IMR-90 (cell line): ENCODE results near the gene EPC1. TPM values are rescaled to one million over a fixed set of nuclear protein-coding genes. Genes with fewer than 3 reads are reported as not detected.

Source experiments
- ATAC-seq: fragments of 200-7000 bp; cut with Tn5 transposase; 2 replicates; pipeline ENCODE4 v1.9.1; 2020; ENCODE audit warnings: low read depth, mild to moderate bottlenecking, moderate library complexity
- BruUV-seq: library from RNA; stranded (reverse); fragments of 400-500 nt; replicated peaks from 2 replicates; lab custom pipeline; 2021; lab: Mats Ljungman, UMichigan
- CTCF ChIA-PET: fragments of 300-600 bp; formaldehyde crosslinking; extraction: SDS; loops from one replicate; lab custom pipeline; 2021; ENCODE audit warnings: antibody characterized with exemption; lab: Yijun Ruan, JAX
- POLR2A ChIA-PET: fragments of 300-600 bp; sonication (Branson Sonifier 250); formaldehyde crosslinking; loops from one replicate; lab custom pipeline; 2022; ENCODE audit warnings: antibody characterized with exemption; ENCODE audit not compliant: unreplicated experiment; lab: Charles Lee
- DNase-seq: peaks from one replicate; pipeline ENCODE4 v3.0.0; 2013
- H2AFZ ChIP-seq: replicated peaks from 2 replicates; pipeline ENCODE3; 2013; ENCODE audit warnings: low read length, mild to moderate bottlenecking; ENCODE audit not compliant: poor library complexity
- H2AK5ac ChIP-seq: 2 replicates; pipeline ENCODE4 v1.6.1; 2013; ENCODE audit warnings: low read depth, low read length, inconsistent platforms
- H2AK9ac ChIP-seq: replicated peaks from 2 replicates; pipeline ENCODE3; 2013; ENCODE audit warnings: mild to moderate bottlenecking, low read depth, low read length, moderate library complexity; ENCODE audit not compliant: poor library complexity
- H2BK120ac ChIP-seq: 2 replicates; pipeline ENCODE4 v1.6.1; 2013; ENCODE audit warnings: low read depth, low read length, inconsistent platforms
- H2BK15ac ChIP-seq: 3 replicates; pipeline ENCODE4 v1.6.1; 2013; ENCODE audit warnings: low read depth, low read length, inconsistent platforms
- H2BK20ac ChIP-seq: 2 replicates; pipeline ENCODE4 v1.6.1; 2013; ENCODE audit warnings: low read depth, mild to moderate bottlenecking, inconsistent platforms, low read length, moderate library complexity
- H2BK5ac ChIP-seq: 2 replicates; pipeline ENCODE4 v1.6.1; 2013; ENCODE audit warnings: mild to moderate bottlenecking, low read depth, low read length, inconsistent platforms; ENCODE audit not compliant: poor library complexity, severe bottlenecking
- H3K14ac ChIP-seq: replicated peaks from 2 replicates; pipeline ENCODE4 v1.6.1; 2013; ENCODE audit warnings: low read depth, low read length, inconsistent platforms
- H3K18ac ChIP-seq: 2 replicates; pipeline ENCODE4 v1.6.1; 2013; ENCODE audit warnings: low read depth, low read length, control low read depth
- H3K23ac ChIP-seq: 2 replicates; pipeline ENCODE4 v1.6.1; 2013; ENCODE audit warnings: low read depth, low read length, inconsistent platforms
- H3K27ac ChIP-seq: 2 replicates; pipeline ENCODE4 v1.5.1; 2013; ENCODE audit warnings: mild to moderate bottlenecking, control low read depth, low read length; ENCODE audit not compliant: insufficient read depth
- H3K27me3 ChIP-seq: 2 replicates; pipeline ENCODE4 v1.6.1; 2013; ENCODE audit warnings: low read length; ENCODE audit not compliant: control insufficient read depth, insufficient read depth
- H3K36me3 ChIP-seq: 2 replicates; pipeline ENCODE4 v1.6.1; 2013; ENCODE audit warnings: low read length, mixed read lengths; ENCODE audit not compliant: control insufficient read depth, insufficient read depth
- H3K4ac ChIP-seq: 2 replicates; pipeline ENCODE4 v1.6.1; 2013; ENCODE audit warnings: low read depth, low read length, inconsistent platforms
- H3K4me1 ChIP-seq: 2 replicates; pipeline ENCODE4 v1.6.1; 2013; ENCODE audit warnings: low read length, mixed read lengths; ENCODE audit not compliant: control insufficient read depth, insufficient read depth
- H3K4me2 ChIP-seq: 2 replicates; pipeline ENCODE4 v1.6.1; 2013; ENCODE audit warnings: low read depth, mild to moderate bottlenecking, control low read depth, low read length, moderate library complexity
- H3K4me3 ChIP-seq: 2 replicates; pipeline ENCODE4 v1.5.1; 2013; ENCODE audit warnings: low read depth, mild to moderate bottlenecking, control low read depth, low read length, moderate library complexity; ENCODE audit not compliant: insufficient read depth
- H3K56ac ChIP-seq: 2 replicates; pipeline ENCODE4 v1.6.1; 2013; ENCODE audit warnings: low read length, inconsistent platforms; ENCODE audit not compliant: insufficient read depth; ENCODE audit errors: extremely low read depth
- H3K79me1 ChIP-seq, 2 experiments: 2 replicates each; pipeline ENCODE4 v1.6.1; 2013; ENCODE audit warnings: low read length in 2 of 2, inconsistent platforms in 1 of 2, low read depth in 1 of 2
- H3K9ac ChIP-seq: 2 replicates; pipeline ENCODE4 v1.6.1; 2013; ENCODE audit warnings: low read depth, low read length, control low read depth
- H3K9me1 ChIP-seq: 2 replicates; pipeline ENCODE4 v1.6.1; 2013; ENCODE audit warnings: low read length, inconsistent platforms; ENCODE audit not compliant: insufficient read depth
- H3K9me3 ChIP-seq: 2 replicates; pipeline ENCODE4 v1.6.1; 2013; ENCODE audit warnings: low read length; ENCODE audit not compliant: control insufficient read depth, insufficient read depth
- H4K20me1 ChIP-seq: 2 replicates; pipeline ENCODE4 v1.6.1; 2013; ENCODE audit warnings: low read length, inconsistent platforms; ENCODE audit not compliant: insufficient read depth
- H4K5ac ChIP-seq: 2 replicates; pipeline ENCODE4 v1.6.1; 2013; ENCODE audit warnings: mild to moderate bottlenecking, low read depth, low read length, control low read depth
- H4K8ac ChIP-seq, 2 experiments: 2 replicates each; pipeline ENCODE4 v1.6.1; 2013; ENCODE audit warnings: low read depth in 2 of 2, low read length in 2 of 2, control low read depth in 1 of 2, inconsistent platforms in 1 of 2
- H4K91ac ChIP-seq: 2 replicates; pipeline ENCODE4 v1.6.1; 2013; ENCODE audit warnings: low read depth, low read length, inconsistent platforms; ENCODE audit not compliant: insufficient read depth
- BHLHE40 ChIP-seq: fragments of 150-350 bp; IDR thresholded peaks from 2 replicates; pipeline ENCODE4 v1.6.1; 2016; ENCODE audit warnings: mild to moderate bottlenecking, low read depth, low read length
- CEBPB ChIP-seq: IDR thresholded peaks from 2 replicates; pipeline ENCODE4 v1.6.1; 2012; ENCODE audit warnings: low read depth, low read length, improper control_type of control experiment
- CHD1 ChIP-seq: IDR thresholded peaks from 2 replicates; pipeline ENCODE4 v1.6.1; 2012; ENCODE audit warnings: low read depth, low read length, improper control_type of control experiment
- ELK1 ChIP-seq: fragments of 150-350 bp; IDR thresholded peaks from 2 replicates; pipeline ENCODE4 v1.6.1; 2016; ENCODE audit warnings: low read depth, mild to moderate bottlenecking, low read length, moderate library complexity, borderline replicate concordance
- FOS ChIP-seq: fragments of 150-350 bp; IDR thresholded peaks from 2 replicates; pipeline ENCODE4 v1.6.1; 2016; ENCODE audit warnings: low read depth, low read length
- MAFK ChIP-seq: IDR thresholded peaks from 2 replicates; pipeline ENCODE4 v1.6.1; 2012; ENCODE audit warnings: low read depth, low read length, improper control_type of control experiment
- MAZ ChIP-seq: IDR thresholded peaks from 2 replicates; pipeline ENCODE4 v1.6.1; 2012; ENCODE audit warnings: low read depth, mild to moderate bottlenecking, low read length, improper control_type of control experiment, moderate library complexity, borderline replicate concordance
- MXI1 ChIP-seq: IDR thresholded peaks from 2 replicates; pipeline ENCODE4 v1.6.1; 2012; ENCODE audit warnings: low read depth, mild to moderate bottlenecking, low read length, moderate library complexity, borderline replicate concordance
- NFE2L2 ChIP-seq: fragments of 150-350 bp; IDR thresholded peaks from 2 replicates; pipeline ENCODE4 v1.6.1; 2016; ENCODE audit warnings: low read depth, mild to moderate bottlenecking, low read length
- RAD21 ChIP-seq: IDR thresholded peaks from 2 replicates; pipeline ENCODE4 v1.6.1; 2012; ENCODE audit warnings: low read length, improper control_type of control experiment
- RCOR1 ChIP-seq: IDR thresholded peaks from 2 replicates; pipeline ENCODE4 v1.6.1; 2012; ENCODE audit warnings: mild to moderate bottlenecking, low read length, improper control_type of control experiment; ENCODE audit not compliant: insufficient replicate concordance
- RFX5 ChIP-seq: IDR thresholded peaks from 2 replicates; pipeline ENCODE4 v1.8.0; 2012; ENCODE audit warnings: low read depth, mild to moderate bottlenecking, low read length, moderate library complexity
- SMC3 ChIP-seq: fragments of 150-350 bp; IDR thresholded peaks from 2 replicates; pipeline ENCODE4 v1.6.1; 2016; ENCODE audit warnings: low read depth, mild to moderate bottlenecking, antibody characterized with exemption, low read length, moderate library complexity
- WGBS, 2 experiments: methylation state at CpG; one replicate each; pipeline versions ENCODE4 v1.1.5 to v1.1.7; 2013; ENCODE audit warnings: missing lambda C conversion rate in 2 of 2; ENCODE audit not compliant: insufficient read length in 1 of 2; ENCODE audit errors: extremely low coverage in 2 of 2; 5-methylcytosine and 5-hydroxymethylcytosine counted together
- dilution Hi-C: fragments of 300-500 bp; cut with HindIII; formaldehyde crosslinking; loops from one replicate; pipeline ENCODE4 v1.14.3; 2018; ENCODE audit warnings: low sequenced_read_pairs; ENCODE audit not compliant: unreplicated experiment
- in situ Hi-C: fragments of 300-500 bp; cut with MboI; formaldehyde crosslinking; loops from 3 replicates; pipeline ENCODE4 v1.14.3; 2019; ENCODE audit warnings: low sequenced_read_pairs, inconsistent platforms, mixed read lengths
- intact Hi-C: fragments of 100-400 bp; cut with micrococcal nuclease; formaldehyde crosslinking; loops from 2 replicates; pipeline ENCODE4 v1.10.0; 2022
- polyA plus RNA-seq, 3 experiments: library from polyadenylated mRNA; depleted of rRNA; stranded (reverse); fragments of >200 nt; gene quantifications; 2 replicates each; pipeline ENCODE4 v1.2.3, GENCODE V29; 2012; ENCODE audit warnings: low replicate concordance in 1 of 3
- total RNA-seq: library from RNA; depleted of rRNA; stranded (reverse); fragments of >200 nt; gene quantifications from 2 replicates; pipeline ENCODE4 v1.2.3, GENCODE V29; 2012
- TF ChIP-seq, protein P1 (sequence below): fragments of 150-350 bp; IDR thresholded peaks from 2 replicates; pipeline ENCODE4 v1.6.1; 2017; ENCODE audit warnings: mild to moderate bottlenecking, antibody characterized with exemption, low read length, low read depth
- TF ChIP-seq, protein P2 (sequence below): conservative IDR thresholded peaks from 2 replicates; pipeline ENCODE4 v1.5.1; 2012; ENCODE audit warnings: mild to moderate bottlenecking, low read depth, low read length, improper control_type of control experiment

The EPC1 gene
- total and polyA plus RNA-seq, 2 of the 4 experiments (the other 2 are of a cell fraction): 21.9 to 23.5 TPM

DNA sequence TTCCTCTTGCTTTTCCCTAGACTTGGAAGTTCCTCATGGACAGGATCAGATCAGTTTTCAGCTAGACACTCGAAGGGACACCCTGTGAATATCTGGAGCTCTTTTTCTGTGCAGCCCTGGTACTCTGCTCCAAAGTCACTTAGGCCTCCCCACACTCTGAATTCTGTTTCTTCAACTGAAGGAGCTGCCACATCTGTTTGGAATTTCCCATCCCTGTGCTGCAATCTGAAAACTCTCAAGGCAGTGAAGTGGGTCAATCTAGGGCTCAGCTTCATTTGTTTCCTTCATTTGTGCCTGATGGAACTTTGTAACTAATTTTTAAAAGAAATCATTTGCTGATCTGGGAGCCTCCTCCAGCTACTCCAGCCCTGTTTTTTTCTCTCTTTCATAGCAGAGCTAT lies 9.6 kb downstream of the EPC1 start:
- Histone ChIP-seq H4K8ac (no peak overlapping the region), H2AK5ac (no peak overlapping the region), H3K4me3 (no peak overlapping the region), H3K4me2 (no peak overlapping the region), H2BK120ac (no peak overlapping the region), H3K23ac (no peak overlapping the region), H2BK5ac (no peak overlapping the region), H3K14ac (no peak overlapping the region), H2AFZ (no peak overlapping the region), H3K9ac (no peak overlapping the region), H3K27ac (no peak overlapping the region; the same call in 1 of the 2 replicates), H3K27me3 (no peaks in the 10 kb centered on the region), H4K5ac (no peak overlapping the region), H3K4ac (no peak overlapping the region), H3K36me3 (peaks cover 1% of the 10 kb centered on the region; the same call in 1 of the 2 replicates), H4K91ac (no peak overlapping the region), H3K79me1 (peaks cover 11 to 67% of the 10 kb centered on the region in 2 experiments; a peak in 3 of 4 replicates), H4K20me1 (peaks cover 91% of the 10 kb centered on the region), H2BK15ac (no peak overlapping the region), H2AK9ac (no peak overlapping the region), H3K4me1 (peaks cover 15% of the 10 kb centered on the region), H2BK20ac (no peak overlapping the region), H3K18ac (no peak overlapping the region), H3K9me1 (peaks cover 23% of the 10 kb centered on the region), H3K9me3 (no peaks in the 10 kb centered on the region), H3K56ac (no peak overlapping the region)
- in situ Hi-C loops (no loop called here), dilution Hi-C loops (no loop called here), intact Hi-C loops (no loop called here)
- TF ChIP-seq ELK1 (no peak), SMC3 (no peak), FOS (no peak), CHD1 (no peak), BHLHE40 (no peak), NFE2L2 (no peak), MAFK (no peak), CEBPB (no peak), MAZ (no peak), RFX5 (no peak), RAD21 (no peak), MXI1 (no peak), RCOR1 (no peak)
- TF ChIP-seq, protein P1, sequence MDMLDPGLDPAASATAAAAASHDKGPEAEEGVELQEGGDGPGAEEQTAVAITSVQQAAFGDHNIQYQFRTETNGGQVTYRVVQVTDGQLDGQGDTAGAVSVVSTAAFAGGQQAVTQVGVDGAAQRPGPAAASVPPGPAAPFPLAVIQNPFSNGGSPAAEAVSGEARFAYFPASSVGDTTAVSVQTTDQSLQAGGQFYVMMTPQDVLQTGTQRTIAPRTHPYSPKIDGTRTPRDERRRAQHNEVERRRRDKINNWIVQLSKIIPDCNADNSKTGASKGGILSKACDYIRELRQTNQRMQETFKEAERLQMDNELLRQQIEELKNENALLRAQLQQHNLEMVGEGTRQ: no peak
- TF ChIP-seq, protein P2, sequence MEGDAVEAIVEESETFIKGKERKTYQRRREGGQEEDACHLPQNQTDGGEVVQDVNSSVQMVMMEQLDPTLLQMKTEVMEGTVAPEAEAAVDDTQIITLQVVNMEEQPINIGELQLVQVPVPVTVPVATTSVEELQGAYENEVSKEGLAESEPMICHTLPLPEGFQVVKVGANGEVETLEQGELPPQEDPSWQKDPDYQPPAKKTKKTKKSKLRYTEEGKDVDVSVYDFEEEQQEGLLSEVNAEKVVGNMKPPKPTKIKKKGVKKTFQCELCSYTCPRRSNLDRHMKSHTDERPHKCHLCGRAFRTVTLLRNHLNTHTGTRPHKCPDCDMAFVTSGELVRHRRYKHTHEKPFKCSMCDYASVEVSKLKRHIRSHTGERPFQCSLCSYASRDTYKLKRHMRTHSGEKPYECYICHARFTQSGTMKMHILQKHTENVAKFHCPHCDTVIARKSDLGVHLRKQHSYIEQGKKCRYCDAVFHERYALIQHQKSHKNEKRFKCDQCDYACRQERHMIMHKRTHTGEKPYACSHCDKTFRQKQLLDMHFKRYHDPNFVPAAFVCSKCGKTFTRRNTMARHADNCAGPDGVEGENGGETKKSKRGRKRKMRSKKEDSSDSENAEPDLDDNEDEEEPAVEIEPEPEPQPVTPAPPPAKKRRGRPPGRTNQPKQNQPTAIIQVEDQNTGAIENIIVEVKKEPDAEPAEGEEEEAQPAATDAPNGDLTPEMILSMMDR: no peak
- DNase-seq: peak; percentile 15
- WGBS, 2 experiments: 100% methylated on average over 1 of the region's 1 CpG; no CpG with 5 or more reads in 1 of the 2 experiments
- BruUV-seq: no TSS peak
- ChIA-PET CTCF (interaction anchor here (1.0 to 1.3 kb wide), 2 partner anchors 9 to 81 kb away, joined by 3 to 8 read pairs; no protein-coding TSS in a partner anchor), POLR2A (no interaction called here)
- ATAC-seq: peak; percentile 18; the same call in 1 of the 2 replicates
